Endothelial cell of umbilical vein (primary cell): Measurements from ENCODE around the gene PEDS1. TPM values are rescaled to one million over a fixed set of nuclear protein-coding genes. Genes with fewer than 3 reads are reported as not detected.
A peak's percentile ranks its signal among the peaks of the same experiment; 100 is the strongest.

ENCODE experiments used
- BruUV-seq: library from RNA; stranded (reverse); fragments of 400-500 nt; replicated peaks from 2 replicates; lab custom pipeline; 2021; lab: Mats Ljungman, UMichigan
- CTCF ChIA-PET: fragments of 300-600, 350-600 bp; sonication (Branson Sonifier 250); formaldehyde crosslinking; loops from one replicate; lab custom pipeline; 2021; ENCODE audit warnings: antibody characterized with exemption, inconsistent platforms; lab: Charles Lee
- POLR2A ChIA-PET: fragments of 300-600, 350-600 bp; sonication (Branson Sonifier 250); formaldehyde crosslinking; loops from one replicate; lab custom pipeline; 2021; ENCODE audit warnings: antibody characterized with exemption, inconsistent platforms; lab: Charles Lee
- DNase-seq: peaks from one replicate; pipeline ENCODE4 v3.0.0-alpha.2; 2011; ENCODE audit warnings: low read depth, low spot score
- FAIRE-seq: peaks from 2 replicates; lab custom pipeline; 2011; peaks lifted over from hg19 to GRCh38; lab: Jason Lieb, UNC
- H2AFZ ChIP-seq: 2 replicates; pipeline ENCODE4 v1.6.0; 2012; ENCODE audit warnings: low read depth, low read length, control low read depth, inconsistent platforms
- H3K27ac ChIP-seq: 2 replicates; pipeline ENCODE4 v1.5.1; 2011; ENCODE audit warnings: low read depth, mild to moderate bottlenecking, control low read depth, low read length, moderate library complexity; ENCODE audit not compliant: insufficient read depth
- H3K27me3 ChIP-seq, 2 experiments: 2 replicates each; pipeline versions ENCODE4 v1.6.0 to v1.6.1; 2011; ENCODE audit warnings: low read length in 2 of 2, mixed read lengths in 1 of 2; ENCODE audit not compliant: control insufficient read depth in 2 of 2, insufficient read depth in 2 of 2
- H3K36me3 ChIP-seq, 2 experiments: 2 replicates in 1 of 2; 3 replicates in 1 of 2; pipeline ENCODE4 v1.5.1; 2011; ENCODE audit warnings: low read length in 2 of 2, mild to moderate bottlenecking in 1 of 2, moderate library complexity in 1 of 2; ENCODE audit not compliant: control insufficient read depth in 2 of 2, insufficient read depth in 2 of 2; ENCODE audit errors: extremely low read depth in 1 of 2
- H3K4me1 ChIP-seq: 3 replicates; pipeline ENCODE4 v1.5.1; 2011; ENCODE audit warnings: mild to moderate bottlenecking, low read length; ENCODE audit not compliant: control insufficient read depth, insufficient read depth; ENCODE audit errors: extremely low read depth
- H3K4me2 ChIP-seq: 2 replicates; pipeline ENCODE4 v1.6.1; 2011; ENCODE audit warnings: low read length, control low read depth, mixed read lengths; ENCODE audit not compliant: insufficient read depth
- H3K4me3 ChIP-seq, 3 experiments: fragments of 200-600 bp in 1 of 3; sonication (generic), shearing (Covaris generic) in 1 of 3; replicated peaks in 1 of 3; 2 replicates each; pipeline ENCODE4 v1.5.1; 2011 to 2016; ENCODE audit warnings: control low read depth in 3 of 3, low read length in 3 of 3, mild to moderate bottlenecking in 2 of 3, inconsistent platforms in 1 of 3, low read depth in 1 of 3, moderate library complexity in 1 of 3; ENCODE audit not compliant: insufficient read depth in 1 of 3
- H3K79me2 ChIP-seq: 2 replicates; pipeline ENCODE4 v1.6.0; 2012; ENCODE audit warnings: low read length, inconsistent platforms; ENCODE audit not compliant: control insufficient read depth, insufficient read depth
- H3K9ac ChIP-seq: replicated peaks from 2 replicates; pipeline ENCODE3; 2011; ENCODE audit warnings: low read length, control low read depth; ENCODE audit not compliant: insufficient read depth; ENCODE audit errors: extremely low read depth
- H3K9me1 ChIP-seq: replicated peaks from 3 replicates; pipeline ENCODE4 v1.6.0; 2011; ENCODE audit warnings: mild to moderate bottlenecking, low read length; ENCODE audit not compliant: control insufficient read depth, insufficient read depth; ENCODE audit errors: extremely low read depth
- H3K9me3 ChIP-seq: replicated peaks from 2 replicates; pipeline ENCODE4 v1.5.1; 2012; ENCODE audit warnings: low read length, inconsistent platforms; ENCODE audit not compliant: control insufficient read depth, insufficient read depth
- H4K20me1 ChIP-seq: replicated peaks from 2 replicates; pipeline ENCODE3; 2011; ENCODE audit warnings: mild to moderate bottlenecking, low read length; ENCODE audit not compliant: control insufficient read depth, insufficient read depth; ENCODE audit errors: extremely low read depth
- GATA2 ChIP-seq: IDR thresholded peaks from 2 replicates; pipeline ENCODE4 v1.7.0; 2011; ENCODE audit warnings: low read depth, mild to moderate bottlenecking, moderate library complexity, mixed read lengths, low read length; ENCODE audit not compliant: insufficient read length, insufficient read depth
- JUN ChIP-seq: IDR thresholded peaks from 2 replicates; pipeline ENCODE4 v1.6.1; 2011; ENCODE audit warnings: borderline replicate concordance, low read depth; ENCODE audit not compliant: insufficient read length, insufficient read depth
- POLR2A ChIP-seq: IDR thresholded peaks from 2 replicates; pipeline ENCODE4 v1.6.1; 2012; ENCODE audit warnings: low read depth, mild to moderate bottlenecking, control low read depth, low read length
- POLR2AphosphoS5 ChIP-seq: IDR thresholded peaks from 2 replicates; pipeline ENCODE4 v1.6.1; 2012; ENCODE audit warnings: low read depth, mild to moderate bottlenecking, control low read depth, low read length, moderate library complexity; ENCODE audit not compliant: insufficient read depth
- dilution Hi-C: fragments of 300-500 bp; cut with MboI; formaldehyde crosslinking; loops from one replicate; pipeline ENCODE4 v1.15.0; 2019; ENCODE audit warnings: low sequenced_read_pairs; ENCODE audit not compliant: extremely low pct_ligation_motif_present
- intact Hi-C: fragments of 100-400 bp; cut with micrococcal nuclease; formaldehyde crosslinking; loops from one replicate; pipeline ENCODE4 v1.10.0; 2022
- polyA plus RNA-seq, 4 experiments: library from polyadenylated mRNA; depleted of rRNA in 3 of 4; stranded (reverse) in 3 of 4; unstranded in 1 of 4; fragments of >200 nt; gene quantifications; 2 replicates each; pipeline versions ENCODE4 v1.2.1 to v1.2.3, GENCODE V29; 2011 to 2012; ENCODE audit warnings: missing spikeins in 1 of 4
- total RNA-seq: library from RNA; stranded (reverse); gene quantifications from 2 replicates; pipeline ENCODE4 v1.2.3, GENCODE V29; 2021
- TF ChIP-seq, protein P1 (sequence below): IDR thresholded peaks from 2 replicates; pipeline ENCODE4 v1.6.1; 2011; ENCODE audit not compliant: insufficient read depth, insufficient read length

The PEDS1 gene
- total and polyA plus RNA-seq, 2 donors (not counting 3 experiments of a cell fraction or from before 2014, with no cell fraction given): 62.7 to 131 TPM

DNA sequence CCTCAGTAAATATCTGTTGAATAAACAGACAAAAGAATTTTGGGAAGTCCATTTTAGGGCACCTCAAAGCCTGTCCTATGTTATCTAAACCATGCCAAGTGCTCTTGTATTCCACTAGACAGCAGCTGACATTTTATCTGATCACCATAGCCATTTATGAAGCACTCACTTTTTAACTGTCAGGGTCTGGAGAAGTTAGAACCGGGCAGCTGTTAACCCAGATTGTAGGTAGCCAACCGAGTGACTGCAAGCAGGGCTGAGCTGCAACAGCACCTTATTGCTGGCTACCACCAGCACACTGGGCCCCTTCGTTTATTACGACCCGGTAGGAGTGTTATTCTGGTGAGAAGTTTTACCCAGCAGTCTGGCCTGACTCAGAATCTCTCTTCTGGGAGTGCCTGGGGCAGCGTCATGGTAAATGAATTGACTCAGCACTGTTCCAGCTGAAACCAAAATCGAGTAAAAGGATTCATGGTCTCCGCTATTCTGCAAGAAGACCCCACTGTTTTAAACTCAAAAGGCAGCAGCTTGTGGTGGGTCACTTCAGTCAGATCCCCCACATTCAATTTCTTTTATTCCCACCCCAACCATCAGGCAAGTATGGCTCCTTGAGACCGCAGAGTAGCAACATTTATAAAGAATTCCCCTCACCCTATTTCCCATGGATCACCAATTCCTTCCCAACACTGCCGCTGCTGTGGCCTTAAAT is 42.2 kb downstream of the PEDS1 start:
- Histone ChIP-seq H3K9ac (peak overlapping the region; percentile 94), H3K4me1 (peaks cover 74% of the 10 kb centered on the region), H3K9me1 (no peaks in the 10 kb centered on the region), H3K36me3 (no peaks in the 10 kb centered on the region), H3K27ac (peak overlapping the region; percentile 84), H3K27me3 (no peaks in the 10 kb centered on the region), H3K4me2 (peak overlapping the region; percentile 89), H3K4me3 (peak overlapping the region; percentile 73 to 91 (median 88)), H3K79me2 (peaks cover 65% of the 10 kb centered on the region), H3K9me3 (no peaks in the 10 kb centered on the region), H4K20me1 (peaks cover 2% of the 10 kb centered on the region), H2AFZ (no peak overlapping the region)
- intact Hi-C loops (loop anchor here (2.0 to 5.0 kb wide), 2 partner anchors 26 to 41 kb away; partner anchors contain the start of gene PEDS1), dilution Hi-C loops (no loop called here)
- TF ChIP-seq, protein P1, sequence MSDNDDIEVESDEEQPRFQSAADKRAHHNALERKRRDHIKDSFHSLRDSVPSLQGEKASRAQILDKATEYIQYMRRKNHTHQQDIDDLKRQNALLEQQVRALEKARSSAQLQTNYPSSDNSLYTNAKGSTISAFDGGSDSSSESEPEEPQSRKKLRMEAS: no peak
- DNase-seq (no peak), FAIRE-seq (no peak)
- ChIA-PET POLR2A (no interaction called here), CTCF (interaction anchor here (0.6 to 3.7 kb wide), 7 partner anchors 10 to 132 kb away, joined by 3 to 23 read pairs (median 3); no protein-coding TSS in a partner anchor)
- TSS peak; percentile 11 for BruUV-seq

DNA sequence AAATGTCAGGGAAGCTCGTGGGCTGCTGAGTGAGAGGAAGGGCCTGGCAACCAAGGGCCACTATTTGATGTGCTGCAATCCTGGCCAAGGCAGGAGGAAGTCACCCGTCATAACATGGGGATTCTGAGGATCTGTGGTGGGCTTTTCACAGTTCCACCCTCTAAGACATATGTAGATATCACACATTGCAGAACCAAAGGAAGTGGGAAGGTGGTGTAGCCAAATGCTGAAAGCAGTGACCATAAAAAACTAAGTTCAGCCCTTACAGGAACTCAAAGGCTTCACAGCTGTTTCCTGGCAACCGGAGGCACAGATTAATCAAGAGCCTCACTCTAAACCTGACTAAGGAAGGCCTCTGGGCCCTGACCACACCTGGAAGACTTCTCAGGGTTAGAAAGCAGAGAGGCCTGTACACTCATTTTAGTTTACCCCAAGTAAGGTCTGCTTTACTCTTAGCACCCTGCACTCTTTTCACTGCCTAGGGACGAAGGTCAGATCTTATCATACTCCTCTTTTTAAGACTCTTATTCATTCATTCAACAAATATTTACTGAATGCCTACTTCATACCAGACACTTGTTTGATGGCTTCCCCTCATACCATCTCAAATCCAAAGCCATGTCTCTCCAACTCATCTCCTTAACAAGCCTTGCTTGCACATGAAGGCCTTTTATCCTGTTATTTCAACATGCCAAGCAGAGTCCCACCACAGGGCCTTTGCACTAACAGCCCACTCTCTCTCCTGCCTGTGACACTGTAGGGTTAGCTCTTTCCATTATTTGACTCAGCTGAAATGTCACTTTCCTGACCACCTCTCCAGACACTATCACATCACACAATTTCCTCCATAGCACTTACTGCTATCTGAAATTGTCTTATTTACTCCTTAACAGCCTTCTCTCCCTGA is 43.1 kb downstream of the PEDS1 start:
- no peaks in the 10 kb centered on the region for H3K27me3 ChIP-seq
- no peaks in the 10 kb centered on the region for H3K9me3 ChIP-seq
- no peak for TF ChIP-seq POLR2A
- TF ChIP-seq GATA2: peak; percentile 74
- TF ChIP-seq JUN: no peak
- peak; percentile 31 for TF ChIP-seq POLR2AphosphoS5
- TF ChIP-seq, protein P1: no peak
- dilution Hi-C loops (no loop called here), intact Hi-C loops (loop anchor here (2.0 to 5.0 kb wide), 2 partner anchors 26 to 42 kb away; partner anchors contain the start of gene PEDS1)
- peaks cover 2% of the 10 kb centered on the region for H4K20me1 ChIP-seq
- H3K36me3 ChIP-seq: no peaks in the 10 kb centered on the region
- H3K4me1 ChIP-seq: peaks cover 68% of the 10 kb centered on the region
- no TSS peak for BruUV-seq
- peak overlapping the region; percentile 84 for H3K27ac ChIP-seq
- no peak overlapping the region for H3K4me3 ChIP-seq
- H3K9ac ChIP-seq: no peak overlapping the region
- CTCF ChIA-PET: interaction anchor here (0.8 to 3.7 kb wide), 9 partner anchors 10 to 131 kb away, joined by 3 to 23 read pairs (median 5); no protein-coding TSS in a partner anchor
- FAIRE-seq: peak; percentile 79
- peaks cover 74% of the 10 kb centered on the region for H3K79me2 ChIP-seq
- no peak overlapping the region for H2AFZ ChIP-seq
- POLR2A ChIA-PET: no interaction called here
- peak; percentile 83 for DNase-seq
- H3K9me1 ChIP-seq: no peaks in the 10 kb centered on the region
- H3K4me2 ChIP-seq: peak overlapping the region; percentile 89
